ENCODE results near the gene CELA2A. TPM values are rescaled to one million over a fixed set of nuclear protein-coding genes. Genes with fewer than 3 reads are reported as not detected.
"Not testable (repeated sequence)": the region's sequence is repeated elsewhere in the genome, so short reads cannot be mapped to it uniquely, and the experiment has no call there.

Gene CELA2A
- polyA plus RNA-seq, 1 donor, result 0.84 TPM

GRCh38 chr1:15445390-15446122, 11.0 kb upstream of the CELA2A start:
- no peak for DNase-seq

DNA sequence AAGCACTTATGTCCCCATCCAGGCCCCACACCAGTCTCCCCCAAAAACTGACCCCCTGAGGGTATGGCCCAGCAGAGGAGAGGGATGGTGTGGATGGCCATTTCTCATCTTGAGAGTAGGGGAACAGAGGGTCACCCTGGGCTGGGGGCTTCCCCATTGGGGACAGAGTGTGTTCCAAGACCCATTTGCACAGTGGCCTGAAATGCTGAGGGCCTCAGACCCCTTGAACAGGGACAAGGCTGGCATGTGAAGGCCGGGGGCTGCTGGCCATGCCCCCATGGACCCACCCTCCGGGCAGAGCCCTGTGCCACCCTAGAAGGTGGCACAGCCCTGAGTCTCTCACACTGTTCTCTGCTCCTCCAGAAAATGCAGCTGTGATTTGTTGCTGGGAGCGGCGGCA, 10.3 kb upstream of the CELA2A start:
- DNase-seq, result no peak

DNA sequence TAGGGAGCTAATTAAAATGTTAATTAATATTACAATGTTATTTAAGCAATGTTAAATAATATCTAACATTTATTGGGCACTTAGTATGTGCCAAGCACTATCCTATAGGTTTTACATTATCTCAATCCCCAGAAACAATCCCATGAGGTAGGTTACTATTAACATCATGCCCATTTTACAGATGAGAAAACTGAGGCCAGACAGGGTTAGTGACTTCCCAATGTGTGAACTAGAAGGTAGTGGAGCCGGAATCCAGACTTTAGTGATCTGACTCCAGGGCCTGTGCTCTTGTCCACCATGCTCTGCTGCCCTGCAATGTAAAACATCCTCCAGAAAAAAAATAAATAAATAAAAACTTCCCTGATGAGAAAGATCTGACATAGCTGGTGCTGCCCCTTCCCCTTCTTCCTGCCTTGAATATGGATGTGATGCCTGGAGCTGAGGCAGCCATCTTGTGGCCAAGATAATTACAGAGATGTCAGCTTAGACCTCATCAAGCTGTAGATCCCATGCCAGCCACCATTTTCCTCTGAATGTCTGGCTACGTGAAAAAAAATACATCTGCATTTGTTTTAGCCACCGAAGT, 7.6 kb upstream of the CELA2A start:
- no peak for DNase-seq

DNA sequence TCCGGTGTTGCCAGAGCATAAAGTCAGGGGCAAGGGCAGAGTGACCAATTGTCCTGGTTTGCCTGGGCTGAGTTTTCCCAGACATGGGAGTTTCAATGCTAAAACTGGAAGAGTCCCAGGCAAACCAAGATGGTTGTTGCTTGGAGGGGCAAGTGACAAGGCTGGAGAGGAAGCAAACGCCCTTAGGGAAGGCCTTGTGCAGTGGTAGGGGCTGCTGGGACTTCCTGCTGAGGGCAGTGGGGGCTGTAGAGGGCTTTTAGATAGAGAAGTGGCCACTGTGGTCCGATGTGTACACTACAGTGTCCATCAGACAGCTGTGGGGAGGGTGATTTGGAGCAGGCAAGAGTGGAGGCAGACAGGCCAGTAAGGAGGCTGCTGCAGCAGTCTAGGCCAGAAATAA, 7.0 kb upstream of the CELA2A start:
- DNase-seq, result no peak

DNA sequence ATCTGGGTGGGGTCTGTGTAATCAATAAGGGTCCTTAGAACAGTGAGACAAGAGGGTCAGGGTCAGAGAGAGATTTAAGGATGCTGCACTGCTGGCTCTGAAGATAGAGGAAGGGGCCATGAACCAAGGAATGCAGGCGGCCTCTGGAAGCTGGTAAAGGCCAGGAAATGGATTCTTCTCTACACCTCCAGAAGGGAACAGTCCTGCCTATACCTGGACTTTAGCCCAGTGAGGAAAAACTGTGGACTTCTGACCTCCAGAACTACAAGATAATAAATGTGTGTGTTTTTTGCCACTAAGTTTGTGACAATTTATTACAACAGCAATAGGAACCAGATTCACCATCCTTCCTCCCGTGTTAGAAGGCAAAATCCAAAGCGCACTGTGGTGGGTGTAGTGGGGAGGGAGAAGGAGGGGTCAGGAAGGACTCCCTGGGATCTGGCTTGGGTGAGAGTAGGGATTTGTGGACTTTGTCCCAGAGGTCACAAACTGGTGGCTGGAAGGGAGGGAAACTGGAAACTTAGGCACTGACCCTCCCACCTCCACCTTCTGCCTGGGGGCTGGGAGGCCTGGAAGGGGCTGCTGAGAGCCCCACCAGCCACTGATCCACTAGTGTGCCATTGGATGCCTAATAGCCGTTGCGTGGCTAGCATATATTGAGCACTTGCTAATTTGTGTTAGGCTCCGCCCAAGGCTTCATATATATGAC, 5.4 kb upstream of the CELA2A start:
- DNase-seq, result no peak

DNA sequence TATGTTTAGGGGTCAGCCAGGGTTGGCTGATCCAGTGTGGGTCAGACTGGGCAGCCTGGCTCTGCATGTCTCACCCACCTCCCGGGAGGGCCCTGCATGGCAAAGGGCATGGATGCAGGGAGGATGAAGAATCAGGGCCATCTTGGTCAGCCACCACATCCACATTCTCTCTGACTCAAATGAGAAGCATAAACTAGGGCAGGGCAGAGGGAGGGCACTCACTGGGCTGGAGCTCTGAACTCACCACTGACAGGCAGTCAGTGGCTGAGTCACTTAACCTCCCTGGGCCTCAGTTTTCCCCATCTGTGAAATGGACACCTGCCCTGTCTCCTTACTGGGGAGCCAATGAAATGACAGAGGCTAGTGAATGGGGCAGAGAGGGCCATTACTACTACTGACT, 4.3 kb upstream of the CELA2A start:
- no peak for DNase-seq

DNA sequence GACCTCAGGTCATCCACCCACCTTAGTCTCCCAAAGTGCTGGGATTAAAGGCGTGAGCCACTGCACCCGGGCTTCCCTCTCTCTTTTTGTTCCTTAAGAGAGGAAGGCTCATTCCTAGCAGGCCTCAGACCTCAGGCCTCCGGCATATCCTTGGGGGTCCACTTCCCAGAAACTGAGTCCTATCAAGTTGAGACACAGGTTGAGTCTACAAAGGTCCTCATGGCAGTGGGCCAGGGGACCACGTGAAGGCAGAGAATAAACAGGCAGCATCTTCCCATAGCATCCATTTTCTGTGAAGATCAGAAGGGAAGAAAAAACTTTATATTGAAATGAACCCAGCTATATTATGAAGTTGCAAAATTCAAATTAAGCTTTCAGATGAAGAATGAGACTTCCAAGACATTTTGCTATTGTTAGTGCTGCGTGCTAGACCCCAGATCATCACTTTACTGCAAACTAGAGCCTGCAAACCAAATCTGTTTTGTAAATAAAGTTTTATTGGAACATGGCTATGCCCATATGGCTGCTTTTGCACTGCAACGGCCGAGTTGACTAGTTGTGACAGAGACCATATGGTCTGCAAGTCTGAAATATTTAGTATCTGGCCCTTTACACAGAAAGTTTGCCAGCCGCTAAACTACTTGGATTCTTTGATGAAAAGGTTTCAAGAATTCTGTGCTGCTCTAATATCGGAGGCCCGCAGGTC, 3.5 kb upstream of the CELA2A start:
- DNase-seq, result no peak

- no peak for DNase-seq
Measured at GRCh38 chr1:15453734-15454133, 2.8 kb upstream of the CELA2A start.

- DNase-seq, result no peak
Measured at GRCh38 chr1:15454256-15454655, 2.3 kb upstream of the CELA2A start.

DNA sequence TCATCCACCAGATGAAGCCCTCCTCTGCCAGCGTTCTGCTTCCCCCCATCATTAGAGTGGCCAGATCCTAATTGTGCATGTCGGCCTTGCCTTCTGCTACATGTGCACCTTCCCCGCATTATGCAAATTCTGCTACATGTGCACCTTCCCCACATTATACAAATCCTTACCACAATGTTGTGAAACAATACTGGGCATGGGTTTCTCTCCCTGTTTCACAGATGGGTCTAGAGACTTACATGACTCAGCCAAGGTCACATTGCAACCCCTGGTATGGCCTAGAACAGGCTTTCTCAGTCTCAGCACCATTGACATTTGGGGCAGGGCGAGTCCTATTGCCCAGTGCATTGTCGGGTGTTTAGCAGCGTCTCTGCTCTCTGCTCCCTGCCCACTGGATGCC, 1.0 kb upstream of the CELA2A start:
- no peak for DNase-seq

- no peak for DNase-seq
Measured at GRCh38 chr1:15457585-15457984, 1.1 kb downstream of the CELA2A start.

GRCh38 chr1:15458388-15458787, 1.9 kb downstream of the CELA2A start:
- not testable (repeated sequence) for DNase-seq

DNA sequence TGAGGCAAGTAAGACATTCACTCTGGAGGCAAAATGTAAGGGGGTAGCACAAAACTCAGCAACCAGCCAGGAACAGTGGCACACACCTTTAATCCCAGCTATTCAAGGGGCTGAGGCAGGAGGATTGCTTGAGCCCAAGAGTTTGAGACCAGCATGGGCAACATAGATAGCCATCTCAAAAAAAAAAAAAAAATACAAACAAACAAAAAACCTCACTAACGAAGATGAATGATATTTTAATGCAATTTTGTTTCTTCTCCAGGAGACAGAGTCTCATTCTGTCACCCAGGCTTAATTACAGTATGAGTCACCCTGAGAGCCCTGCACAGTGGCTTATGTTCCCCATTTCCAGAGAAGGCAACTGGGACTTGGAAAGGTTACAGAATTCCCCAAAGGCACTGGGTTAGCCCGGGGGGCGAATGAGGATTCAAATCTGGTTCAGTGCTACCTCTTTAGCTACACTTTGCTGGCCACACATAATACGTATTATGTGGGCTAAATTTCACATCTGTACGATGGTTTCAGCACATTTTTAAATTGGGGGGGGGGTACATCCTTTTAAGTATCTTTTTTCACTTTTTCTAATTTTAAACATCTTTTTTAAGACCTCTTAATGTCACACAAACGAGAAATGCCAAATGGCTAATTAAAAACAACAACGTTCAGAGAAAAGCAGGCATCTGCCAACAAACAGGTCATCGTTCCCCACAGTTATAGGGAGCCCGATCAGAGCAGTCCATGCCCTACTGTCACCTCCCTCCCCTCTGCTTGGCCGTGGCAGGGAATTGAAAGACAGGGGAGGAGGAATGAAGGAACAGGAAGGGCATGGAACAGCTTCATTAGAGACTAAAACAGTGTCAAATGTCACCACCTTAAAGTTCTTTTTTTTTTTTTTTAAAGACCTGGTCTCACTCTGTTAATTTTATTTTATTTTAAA, 3.5 kb downstream of the CELA2A start:
- DNase-seq, result no peak

DNA sequence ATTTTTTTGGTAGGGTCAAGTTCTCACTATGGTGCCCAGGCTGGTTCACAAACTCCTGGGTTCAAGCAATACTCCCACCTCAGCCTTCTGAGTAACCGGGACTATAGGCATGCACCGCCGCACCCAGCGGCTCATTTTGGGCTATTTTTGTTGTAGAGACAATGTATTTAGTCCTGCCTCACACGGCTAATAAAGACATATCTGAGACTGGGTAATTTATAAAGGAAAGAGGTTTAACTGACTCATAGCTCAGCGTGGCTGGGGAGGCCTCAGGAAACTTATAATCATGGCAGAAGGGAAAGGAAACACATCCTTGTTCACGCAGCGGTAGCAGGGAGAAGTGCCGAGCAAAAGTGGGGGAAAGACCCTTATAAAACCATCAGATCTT, 4.2 kb downstream of the CELA2A start:
- DNase-seq, result no peak

DNA sequence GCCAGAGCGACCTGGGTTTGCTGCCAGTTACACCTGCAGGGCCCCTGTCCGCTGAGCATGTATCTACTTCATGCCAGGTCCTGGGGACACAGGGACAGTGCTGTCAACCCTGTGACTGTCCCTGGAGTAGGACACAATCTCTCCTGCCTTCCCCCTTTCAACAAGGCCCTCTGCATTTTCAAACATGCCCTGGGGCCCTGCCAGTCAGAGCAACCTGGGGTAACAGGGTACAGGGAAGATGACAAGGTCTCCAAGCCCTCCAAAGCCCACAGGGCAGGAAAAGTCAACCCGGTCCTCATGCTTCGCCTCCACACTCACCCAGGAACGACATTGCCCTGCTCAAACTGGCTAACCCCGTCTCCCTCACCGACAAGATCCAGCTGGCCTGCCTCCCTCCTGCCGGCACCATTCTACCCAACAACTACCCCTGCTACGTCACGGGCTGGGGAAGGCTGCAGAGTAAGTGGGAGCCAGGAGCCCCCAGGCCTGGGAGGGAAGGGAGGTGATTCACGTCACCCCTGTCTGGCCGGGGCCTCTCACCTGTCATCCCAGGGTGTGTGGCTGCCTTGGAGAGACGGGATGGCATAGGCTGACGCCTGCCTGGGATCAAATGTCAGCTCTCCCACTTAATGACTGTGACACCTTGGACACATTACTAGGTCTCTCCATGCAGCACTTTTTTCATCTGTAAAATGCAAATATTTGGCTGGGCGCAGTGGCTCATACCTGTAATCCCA, 6.7 kb downstream of the CELA2A start:
- not testable (repeated sequence) for DNase-seq

DNA sequence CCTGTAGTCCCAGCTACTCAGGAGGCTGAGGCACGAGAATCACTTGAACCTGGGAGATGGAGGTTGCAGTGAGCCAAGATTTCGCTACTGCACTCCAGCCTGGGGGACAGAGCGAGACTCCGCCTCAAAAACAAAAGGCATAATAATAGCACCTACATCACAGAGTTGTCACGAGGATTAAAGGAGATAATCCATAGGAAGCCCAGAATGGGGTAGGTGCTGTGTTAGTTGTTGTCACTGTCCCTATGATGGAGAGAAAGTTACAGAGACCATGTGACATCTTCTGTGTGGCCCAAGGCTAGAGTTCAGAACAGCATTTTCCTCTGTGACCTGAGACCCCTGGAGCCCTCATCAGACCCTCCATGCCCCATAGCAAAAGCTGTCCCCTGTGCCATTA, 7.4 kb downstream of the CELA2A start:
- DNase-seq, result not testable (repeated sequence)

DNA sequence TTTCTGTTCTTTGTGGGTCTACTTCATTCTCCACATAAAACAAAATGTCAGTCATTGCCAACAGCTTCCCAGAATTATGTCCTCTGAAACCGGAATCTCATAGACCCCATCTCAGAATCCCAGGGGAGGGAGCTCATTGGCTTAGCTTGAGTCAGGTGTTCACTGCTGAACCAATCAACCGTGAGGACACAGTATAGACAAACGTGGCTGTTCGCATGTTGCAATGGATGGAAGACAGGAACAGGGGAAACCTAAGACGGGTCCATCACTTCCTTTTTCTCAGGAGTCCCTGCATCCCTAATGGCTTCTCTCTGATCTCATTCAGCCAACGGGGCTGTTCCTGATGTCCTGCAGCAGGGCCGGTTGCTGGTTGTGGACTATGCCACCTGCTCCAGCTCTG, 9.1 kb downstream of the CELA2A start:
- no peak for DNase-seq

DNA sequence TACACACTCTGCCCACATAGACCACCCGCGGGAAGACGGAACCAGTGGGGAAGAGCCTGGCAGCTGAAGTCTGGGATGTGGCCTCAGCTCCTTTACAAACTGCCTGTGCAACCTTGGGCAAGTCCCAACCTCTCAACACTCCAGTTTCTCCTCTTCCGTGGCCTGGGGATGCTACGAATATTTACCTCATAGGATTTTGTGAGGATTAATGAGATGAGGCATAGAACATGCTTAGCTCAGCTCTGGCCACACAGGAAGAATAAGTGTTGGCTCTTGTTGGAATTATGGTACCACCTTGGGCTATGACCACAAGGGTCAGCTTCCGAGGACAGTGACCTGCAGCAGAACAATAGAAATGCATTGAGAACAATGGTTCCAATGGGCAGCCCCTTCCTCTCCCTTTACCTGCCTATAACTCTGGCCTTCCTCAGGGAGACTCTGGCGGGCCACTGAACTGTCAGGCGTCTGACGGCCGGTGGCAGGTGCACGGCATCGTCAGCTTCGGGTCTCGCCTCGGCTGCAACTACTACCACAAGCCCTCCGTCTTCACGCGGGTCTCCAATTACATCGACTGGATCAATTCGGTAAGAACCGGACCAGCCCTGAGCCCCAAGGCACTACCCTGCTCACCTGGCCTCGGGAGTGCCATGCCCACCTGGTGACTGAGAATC, 10.6 kb downstream of the CELA2A start:
- DNase-seq, result not testable (repeated sequence)

DNA sequence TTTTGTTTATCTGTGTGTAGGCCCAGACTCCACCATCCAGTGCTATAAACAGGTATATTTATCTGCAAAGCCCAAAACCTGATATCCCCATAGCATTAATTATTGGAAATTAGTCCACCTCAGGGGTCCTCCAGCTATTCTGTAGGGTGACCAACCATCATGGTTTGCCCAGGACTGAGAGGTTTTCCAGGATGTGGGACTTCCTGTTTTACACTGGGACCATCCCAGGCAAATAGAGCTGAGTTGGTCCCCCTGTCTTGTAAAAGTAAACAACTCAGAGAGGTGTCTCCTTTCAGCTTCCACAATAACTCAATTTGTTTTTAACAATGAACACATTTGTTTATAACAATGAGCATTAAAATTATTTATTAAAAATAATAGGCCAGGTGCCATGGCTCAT, 11.6 kb downstream of the CELA2A start:
- DNase-seq, result no peak

GRCh38 chr1:15469361-15469760, 12.8 kb downstream of the CELA2A start:
- DNase-seq, result no peak

Data from hindlimb muscle (tissue), 1 donor.